Mesodermal cell (in vitro differentiated cells): ENCODE results near the gene PPP1R14B.

Source experiments
- H3K27ac ChIP-seq: 2 replicates; pipeline ENCODE4 v1.7.0; 2013; ENCODE audit warnings: mild to moderate bottlenecking, low read depth, low read length, moderate library complexity; ENCODE audit not compliant: severe bottlenecking
- H3K36me3 ChIP-seq: 2 replicates; pipeline ENCODE4 v1.7.1; 2013; ENCODE audit warnings: mild to moderate bottlenecking, low read length, moderate library complexity; ENCODE audit not compliant: control insufficient read depth, insufficient read depth
- H3K4me1 ChIP-seq: one replicate; pipeline ENCODE4 v1.7.1; 2013; ENCODE audit warnings: mild to moderate bottlenecking, low read length; ENCODE audit not compliant: insufficient read depth, control insufficient read depth, poor library complexity, severe bottlenecking
- H3K4me3 ChIP-seq: 2 replicates; pipeline ENCODE4 v1.7.0; 2013; ENCODE audit warnings: low read length, control low read depth, mild to moderate bottlenecking; ENCODE audit not compliant: insufficient read depth, poor library complexity, severe bottlenecking; ENCODE audit errors: extremely low read depth
- H3K9me3 ChIP-seq: 2 replicates; pipeline ENCODE4 v1.7.1; 2013; ENCODE audit warnings: mild to moderate bottlenecking, low read length, moderate library complexity; ENCODE audit not compliant: control insufficient read depth
- WGBS, 2 experiments: methylation state at CpG; one replicate each; pipeline ENCODE4 v1.1.5; 2013; ENCODE audit warnings: missing lambda C conversion rate in 2 of 2; ENCODE audit not compliant: insufficient coverage in 2 of 2; 5-methylcytosine and 5-hydroxymethylcytosine counted together

PPP1R14B gene

DNA sequence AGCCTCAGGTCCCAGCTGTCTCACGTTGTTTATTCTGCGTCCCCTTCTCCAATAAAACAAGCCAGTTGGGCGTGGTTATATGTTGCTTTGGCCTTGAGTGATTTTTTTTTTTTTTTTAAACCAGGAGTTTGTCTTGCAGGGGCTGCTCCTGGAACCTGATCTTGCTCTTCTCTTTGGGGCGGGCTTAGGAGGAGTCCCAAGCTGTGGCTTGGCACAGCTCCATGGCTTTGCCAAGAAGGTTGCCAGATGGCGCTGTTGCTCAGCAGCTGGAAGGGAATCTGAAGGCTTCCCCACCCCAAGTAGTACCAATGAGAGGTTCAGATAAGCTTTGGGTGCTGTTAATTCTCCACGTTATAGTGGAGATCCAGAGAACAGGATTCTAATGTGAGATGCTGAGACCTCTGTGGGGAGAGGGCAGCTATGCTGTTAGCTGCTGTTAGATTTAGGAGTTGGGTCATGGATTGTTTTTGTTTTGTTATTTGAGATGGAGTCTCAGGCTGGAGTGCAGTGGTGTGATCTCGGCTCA is 42.2 kb downstream of the PPP1R14B start:
- Histone ChIP-seq H3K36me3 (peaks cover 77% of the 10 kb centered on the region), H3K9me3 (no peaks in the 10 kb centered on the region), H3K4me3 (no peak overlapping the region), H3K4me1 (peaks cover 29% of the 10 kb centered on the region), H3K27ac (no peak overlapping the region)
- WGBS, 2 experiments, result 76 to 91% methylated on average over 3 to 4 of the region's 7 CpGs

DNA sequence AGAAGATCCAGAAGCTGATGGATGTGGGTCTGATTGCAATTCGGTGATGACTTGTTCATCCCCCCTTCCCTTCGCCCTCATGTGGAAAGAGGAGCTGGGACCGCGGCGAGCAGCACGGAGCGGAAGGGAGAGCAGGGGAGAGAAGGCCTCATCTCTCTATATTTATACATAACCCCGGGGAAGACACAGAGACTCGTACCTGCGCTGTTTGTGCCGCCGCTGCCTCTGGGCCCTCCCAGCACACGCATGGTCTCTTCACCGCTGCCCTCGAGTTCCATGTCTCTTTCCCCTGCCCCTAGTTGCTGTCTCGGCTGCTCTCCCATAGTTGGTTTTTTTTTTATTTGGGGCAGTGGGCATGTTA is 42.7 kb downstream of the PPP1R14B start:
- no peak overlapping the region for H3K4me3 ChIP-seq
- H3K27ac ChIP-seq, result no peak overlapping the region
- no peaks in the 10 kb centered on the region for H3K9me3 ChIP-seq
- peaks cover 29% of the 10 kb centered on the region for H3K4me1 ChIP-seq
- peaks cover 81% of the 10 kb centered on the region for H3K36me3 ChIP-seq
- 97 to 100% methylated on average over 4 to 10 of the region's 16 CpGs for WGBS, 2 experiments

DNA sequence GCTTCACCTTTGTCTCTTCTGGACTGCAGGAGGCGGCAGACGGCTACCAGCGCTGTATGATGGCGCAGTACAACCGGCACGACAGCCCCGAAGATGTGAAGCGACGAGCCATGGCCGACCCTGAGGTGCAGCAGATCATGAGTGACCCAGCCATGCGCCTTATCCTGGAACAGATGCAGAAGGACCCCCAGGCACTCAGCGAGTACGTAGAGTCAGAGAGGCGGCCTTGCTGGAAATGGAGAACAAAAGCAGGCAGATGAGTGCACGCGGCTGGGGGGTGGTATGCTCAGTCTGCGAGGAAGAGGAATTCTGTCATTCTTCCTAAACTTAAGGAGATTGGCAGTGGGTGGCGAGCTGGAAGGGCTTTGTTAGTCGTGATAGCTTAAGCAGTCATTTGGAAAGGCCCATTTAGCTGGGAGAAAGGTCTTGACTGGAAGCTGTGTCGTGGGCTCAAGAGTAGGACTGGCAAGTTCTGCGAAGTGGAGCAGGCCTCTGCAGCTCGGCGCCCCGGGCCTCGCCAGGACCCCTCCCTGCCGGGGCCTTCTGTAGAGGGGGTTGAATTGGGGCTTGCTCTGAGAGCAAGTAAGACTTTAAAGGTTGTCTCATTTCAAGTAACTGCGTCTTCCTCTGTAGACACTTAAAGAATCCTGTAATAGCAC is 43.2 kb downstream of the PPP1R14B start:
- Histone ChIP-seq H3K9me3 (no peaks in the 10 kb centered on the region), H3K4me1 (peaks cover 29% of the 10 kb centered on the region), H3K27ac (no peak overlapping the region), H3K36me3 (peaks cover 86% of the 10 kb centered on the region), H3K4me3 (no peak overlapping the region)
- 94 to 97% methylated on average over 22 to 26 of the region's 27 CpGs for WGBS, 2 experiments

DNA sequence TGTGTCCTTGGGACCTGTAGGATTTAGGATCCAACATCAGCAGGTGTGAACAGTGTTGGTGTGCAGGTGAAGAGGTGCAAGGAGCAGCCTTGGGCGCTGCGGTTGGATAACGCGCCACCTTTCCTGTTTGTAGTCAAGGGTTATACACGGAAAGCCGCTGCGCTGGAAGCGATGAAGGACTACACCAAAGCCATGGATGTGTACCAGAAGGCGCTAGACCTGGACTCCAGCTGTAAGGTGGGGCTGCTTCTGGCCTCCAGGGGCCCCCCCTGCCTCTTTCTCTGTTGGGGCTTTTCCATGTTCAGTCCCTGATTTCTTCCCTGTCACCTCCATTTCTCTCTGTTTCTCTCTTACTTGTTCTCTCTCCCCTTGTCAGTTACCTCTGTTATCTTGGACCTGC is 43.8 kb downstream of the PPP1R14B start:
- Histone ChIP-seq H3K4me1 (peaks cover 25% of the 10 kb centered on the region), H3K27ac (no peak overlapping the region), H3K36me3 (peaks cover 87% of the 10 kb centered on the region), H3K4me3 (no peak overlapping the region), H3K9me3 (no peaks in the 10 kb centered on the region)
- WGBS, 2 experiments, result 84 to 97% methylated on average over 5 to 9 of the region's 9 CpGs

DNA sequence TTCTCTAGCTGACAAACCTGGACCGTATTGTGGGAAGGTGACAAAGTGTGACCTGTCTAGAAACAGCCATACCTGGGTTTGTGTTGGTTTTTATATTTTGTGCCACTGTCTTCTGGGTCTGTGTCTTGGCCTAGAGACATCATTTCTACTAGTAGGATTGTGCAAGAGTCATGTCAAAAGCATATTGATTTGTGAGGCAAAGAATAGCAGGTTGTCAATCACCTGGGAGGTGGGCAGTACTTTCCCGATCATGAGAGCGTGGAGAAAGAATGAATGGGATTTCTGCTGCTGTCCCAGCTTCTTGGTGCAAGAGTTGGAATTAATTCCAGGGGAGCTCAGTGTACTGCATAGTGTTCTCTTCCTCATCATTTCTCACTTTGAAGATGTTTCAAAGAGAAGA is 45.2 kb downstream of the PPP1R14B start:
- Histone ChIP-seq H3K9me3 (no peaks in the 10 kb centered on the region), H3K36me3 (peaks cover 97% of the 10 kb centered on the region), H3K27ac (no peak overlapping the region), H3K4me1 (peaks cover 10% of the 10 kb centered on the region), H3K4me3 (no peak overlapping the region)
- 93 to 97% methylated on average over 3 of the region's 3 CpGs for WGBS, 2 experiments

DNA sequence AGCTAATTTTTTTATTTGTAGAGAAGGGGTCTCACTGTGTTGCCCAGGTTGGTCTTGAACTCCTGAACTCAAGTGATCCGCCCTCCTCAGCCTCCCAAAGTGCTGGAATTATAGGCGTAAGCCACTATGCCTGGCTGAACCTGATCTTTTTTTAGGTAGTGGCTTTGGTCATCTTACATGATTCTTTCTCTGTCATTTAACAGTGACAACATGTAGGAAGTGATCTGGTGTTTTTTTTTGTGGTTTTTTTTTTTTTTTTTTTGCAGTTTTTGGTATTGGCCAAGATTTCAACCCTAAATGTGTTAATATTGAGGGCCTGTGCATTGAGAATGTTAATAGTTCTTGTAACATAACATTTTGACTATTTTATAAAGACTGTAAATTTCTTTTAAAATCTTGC is 48.2 kb downstream of the PPP1R14B start:
- Histone ChIP-seq H3K27ac (no peak overlapping the region), H3K36me3 (peaks cover 100% of the 10 kb centered on the region), H3K4me3 (no peak overlapping the region), H3K4me1 (peaks cover 4% of the 10 kb centered on the region), H3K9me3 (no peaks in the 10 kb centered on the region)
- 100% methylated on average over 2 of the region's 2 CpGs; no CpG with 5 or more reads in 1 of the 2 experiments for WGBS, 2 experiments

DNA sequence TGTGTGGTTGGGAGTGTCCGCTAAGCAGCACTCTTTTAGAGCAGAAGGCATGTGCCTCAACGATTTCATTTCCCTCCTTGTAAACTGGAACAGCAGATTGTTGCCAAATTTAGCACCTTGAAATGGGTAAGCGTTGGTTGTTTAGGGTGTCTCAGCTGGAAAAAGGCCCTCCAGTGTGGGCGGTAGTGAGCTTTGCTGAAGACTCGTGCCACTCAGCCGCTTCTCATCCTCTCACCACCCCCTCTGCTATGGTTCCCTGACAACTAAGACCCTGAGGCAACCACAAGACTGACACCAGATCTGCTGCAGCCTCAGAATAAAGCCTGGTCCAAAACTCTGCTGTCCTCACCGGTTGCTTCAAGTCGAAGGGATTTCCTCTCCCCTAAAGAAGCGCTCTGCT is 50.1 kb downstream of the PPP1R14B start:
- no peak overlapping the region for H3K27ac ChIP-seq
- no peaks in the 10 kb centered on the region for H3K4me1 ChIP-seq
- peaks cover 100% of the 10 kb centered on the region for H3K36me3 ChIP-seq
- no peak overlapping the region for H3K4me3 ChIP-seq
- H3K9me3 ChIP-seq, result no peaks in the 10 kb centered on the region
- 86 to 97% methylated on average over 3 to 7 of the region's 9 CpGs for WGBS, 2 experiments
